ENCODE measurements around the gene RAMP1. TPM values are rescaled to one million over a fixed set of nuclear protein-coding genes. Genes with fewer than 3 reads are reported as not detected.
A peak's percentile ranks its signal among the peaks of the same experiment; 100 is the strongest.

Gene RAMP1
- total RNA-seq: 12.4 and 15.7 TPM in 2 replicates
- 1.4 TPM for total RNA-seq (2013)
- 0.37 TPM in 1 of 2 replicates, not detected in the other for polyA plus RNA-seq
- polyA minus RNA-seq: not detected in 2 replicates

DNA sequence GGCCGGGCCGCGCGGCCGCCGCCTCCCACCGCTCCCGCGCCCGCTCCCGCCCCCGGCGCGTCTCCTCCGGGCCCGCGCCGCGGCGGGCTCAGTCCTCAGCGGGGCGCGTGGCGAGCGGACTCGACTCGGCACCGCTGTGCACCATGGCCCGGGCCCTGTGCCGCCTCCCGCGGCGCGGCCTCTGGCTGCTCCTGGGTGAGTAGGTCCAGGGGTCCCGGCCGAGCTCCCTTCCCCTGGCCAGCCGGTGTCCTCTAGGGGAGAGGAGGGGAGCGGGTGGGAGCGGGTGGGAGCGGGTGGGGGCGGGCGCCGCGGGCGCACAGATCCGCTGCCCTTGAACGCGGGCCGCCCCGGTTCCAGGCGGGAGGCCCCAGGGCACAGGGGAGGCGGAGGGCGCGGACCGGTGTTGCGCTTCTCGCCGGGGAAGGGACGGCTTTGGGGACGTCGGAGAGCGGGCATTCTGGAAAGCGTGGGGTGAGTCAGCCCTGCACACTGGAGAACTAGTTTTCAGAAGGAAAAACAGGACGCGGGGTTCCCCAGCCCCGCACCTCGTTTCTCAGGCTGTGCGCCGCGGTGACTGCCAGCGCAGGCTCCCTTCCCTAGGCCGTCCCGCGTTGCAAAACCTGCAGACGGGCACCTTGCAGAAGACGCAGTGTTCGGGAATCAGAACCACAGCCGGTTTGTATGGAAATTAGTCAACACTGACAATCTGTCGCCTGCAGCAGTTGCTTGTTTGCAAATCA lies at the start of gene RAMP1:
Gene RAMP1, plus strand, starts transcription at position 91 of the 740 bp plus-strand sequence. Its CDS starts 53 bp downstream, at position 144.
- Mint-ChIP-seq H3K4me1 (peaks cover 17% of the 10 kb centered on the region), H3K9me3 (ENCODE audit: insufficient read depth) (no peaks in the 10 kb centered on the region), H3K27ac (no peak within 1 kb of the TSS), H3K4me3 (peak within 1 kb of the TSS; percentile 62), H3K27me3 (peaks cover 48% of the 10 kb centered on the region)
- Histone ChIP-seq H3K36me3 (replicated peaks in 1 of 2; ENCODE audit: control extremely low read depth in 1 of 2, control insufficient read depth in 1 of 2, extremely low read depth in 1 of 2, insufficient read depth in 2 of 2, low read length in 1 of 2) (no peaks in the 10 kb centered on the region), H3K4me2 (replicated peaks; ENCODE audit: low read depth, low read length, poor library complexity, severe bottlenecking) (no peak within 1 kb of the TSS), H2AFZ (ENCODE audit: insufficient read depth, low read depth, low read length, poor library complexity, severe bottlenecking) (no peak within 1 kb of the TSS), H3K9me3 (ENCODE audit: control extremely low read depth in 1 of 3, control insufficient read depth in 2 of 3, insufficient read depth in 1 of 3, low read length in 2 of 3) (no peaks in the 10 kb centered on the region), H3K9ac (ENCODE audit: low read length) (no peak within 1 kb of the TSS), H3K4me3 (ENCODE audit: control extremely low read depth in 1 of 5, extremely low read depth in 1 of 5, insufficient read depth in 1 of 5, low read depth in 2 of 5, low read length in 4 of 5) (no peak within 1 kb of the TSS), H3K4me1 (ENCODE audit: control insufficient read depth in 2 of 2, insufficient read depth in 2 of 2, low read length in 2 of 2) (no peaks in the 10 kb centered on the region), H4K20me1 (ENCODE audit: control insufficient read depth, insufficient read depth, low read length, poor library complexity, severe bottlenecking) (no peaks in the 10 kb centered on the region), H3K79me2 (ENCODE audit: control insufficient read depth, insufficient read depth, low read length) (no peaks in the 10 kb centered on the region), H3K27ac (ENCODE audit: low read length in 2 of 2) (no peak within 1 kb of the TSS), H3K27me3 (replicated peaks in 1 of 4; ENCODE audit: control extremely low read depth in 1 of 4, control insufficient read depth in 3 of 4, insufficient read depth in 4 of 4, low read length in 3 of 4) (peaks cover 0 to 38% (median 13%) of the 10 kb centered on the region in 4 experiments)
- DNase-seq (no peak), ATAC-seq (ENCODE audit: low read depth) (peak; percentile 19)
- ChIA-PET POLR2A (no interaction called here), CTCF (interaction anchor here (0.5 to 4.1 kb wide), 2 partner anchors 251 to 403 kb away, joined by 3 to 46 read pairs; no protein-coding TSS in a partner anchor)
- intact Hi-C loops (cut with micrococcal nuclease): loop anchor here (2.0 to 5.0 kb wide), 3 partner anchors 63 to 201 kb away; partner anchors contain the start of gene SCLY
- WGBS (ENCODE audit: insufficient coverage): 1% methylated on average over 76 of the region's 79 CpGs
- TF ChIP-seq EZH2 (IDR thresholded peaks at IDR 0.05; ENCODE audit: borderline replicate concordance, insufficient read depth, low read depth, low read length, poor library complexity, severe bottlenecking) (no peak), CTCF (IDR thresholded peaks at IDR 0.05) (no peak)

DNA sequence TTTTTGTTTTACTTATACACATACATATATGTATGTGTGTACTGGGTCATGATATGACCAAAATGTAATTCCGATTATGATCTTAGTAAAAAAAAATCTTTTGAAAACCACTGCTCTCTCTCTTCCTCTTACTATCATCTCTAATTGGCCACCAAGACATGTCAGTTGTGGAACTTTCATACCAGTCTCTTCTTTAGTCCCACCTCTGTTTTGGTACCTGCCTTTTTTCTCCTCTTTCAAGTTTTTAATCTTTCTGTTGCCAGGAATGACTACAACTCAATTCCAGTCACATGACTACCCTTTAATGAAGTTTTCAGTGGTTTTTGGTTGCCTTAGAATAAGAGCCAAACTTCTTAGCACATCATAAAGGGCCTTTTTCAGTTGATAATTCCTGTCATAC lies 43.8 kb upstream of the RAMP1 start:
- H3K4me2 ChIP-seq (replicated peaks; ENCODE audit: low read depth, low read length, poor library complexity, severe bottlenecking): no peak overlapping the region
- H3K27ac ChIP-seq (ENCODE audit: low read length in 2 of 2): no peak overlapping the region
- intact Hi-C loops (cut with micrococcal nuclease): no loop called here
- no peak overlapping the region for H3K27ac Mint-ChIP-seq
- no peaks in the 10 kb centered on the region for H3K4me1 ChIP-seq (ENCODE audit: control insufficient read depth in 2 of 2, insufficient read depth in 2 of 2, low read length in 2 of 2)
- no peak overlapping the region for H3K4me3 Mint-ChIP-seq
- no peak overlapping the region for H2AFZ ChIP-seq (ENCODE audit: insufficient read depth, low read depth, low read length, poor library complexity, severe bottlenecking)
- ChIA-PET CTCF (interaction anchor here (0.8 kb wide), 1 partner anchor 381 kb away, joined by 3 read pairs; no protein-coding TSS in a partner anchor), POLR2A (no interaction called here)
- no peaks in the 10 kb centered on the region for H3K4me1 Mint-ChIP-seq
- H3K27me3 Mint-ChIP-seq: no peaks in the 10 kb centered on the region
- no peaks in the 10 kb centered on the region for H3K9me3 ChIP-seq (ENCODE audit: control extremely low read depth in 1 of 3, control insufficient read depth in 2 of 3, insufficient read depth in 1 of 3, low read length in 2 of 3)
- TF ChIP-seq EZH2 (IDR thresholded peaks at IDR 0.05; ENCODE audit: borderline replicate concordance, insufficient read depth, low read depth, low read length, poor library complexity, severe bottlenecking): no peak
- DNase-seq: no peak
- no peaks in the 10 kb centered on the region for H3K36me3 ChIP-seq (replicated peaks in 1 of 2; ENCODE audit: control extremely low read depth in 1 of 2, control insufficient read depth in 1 of 2, extremely low read depth in 1 of 2, insufficient read depth in 2 of 2, low read length in 1 of 2)
- no peak for ATAC-seq (ENCODE audit: low read depth)
- WGBS (ENCODE audit: insufficient coverage): no CpG with 5 or more reads among the region's 1 CpG
- no peaks in the 10 kb centered on the region for H3K9me3 Mint-ChIP-seq (ENCODE audit: insufficient read depth)
- H3K27me3 ChIP-seq (replicated peaks in 1 of 4; ENCODE audit: control extremely low read depth in 1 of 4, control insufficient read depth in 3 of 4, insufficient read depth in 4 of 4, low read length in 3 of 4): no peaks in the 10 kb centered on the region
- no peak overlapping the region for H3K9ac ChIP-seq (ENCODE audit: low read length)
- H3K4me3 ChIP-seq (ENCODE audit: control extremely low read depth in 1 of 5, extremely low read depth in 1 of 5, insufficient read depth in 1 of 5, low read depth in 2 of 5, low read length in 4 of 5): no peak overlapping the region
- no peaks in the 10 kb centered on the region for H4K20me1 ChIP-seq (ENCODE audit: control insufficient read depth, insufficient read depth, low read length, poor library complexity, severe bottlenecking)
- H3K79me2 ChIP-seq (ENCODE audit: control insufficient read depth, insufficient read depth, low read length): no peaks in the 10 kb centered on the region

Measured in B cell (primary cell).